ENCODE data around the gene MRPL11.

MRPL11 gene

GRCh38 chr11:66477263-66478201 is 38.9 kb upstream of the MRPL11 start:
- H3K27ac ChIP-seq: peak overlapping the region; percentile 44
- ChIA-PET POLR2A (ENCODE audit: low non-redundant PET) (interaction anchor here (0.7 kb wide), 1 partner anchor 208 kb away, joined by 3 read pairs; no protein-coding TSS in a partner anchor), CTCF (interaction anchor here (0.6 to 1.2 kb wide), 3 partner anchors 64 to 69 kb away, joined by 3 read pairs; no protein-coding TSS in a partner anchor)
- no peak for DNase-seq (ENCODE audit: low spot score)
- TF ChIP-seq CTCF (conservative IDR thresholded peaks at IDR 0.05; ENCODE audit: low read depth): no peak

- TF ChIP-seq CTCF (conservative IDR thresholded peaks at IDR 0.05; ENCODE audit: low read depth): no peak
- no peak for DNase-seq (ENCODE audit: low spot score)
- ChIA-PET POLR2A (ENCODE audit: low non-redundant PET) (no interaction called here), CTCF (interaction anchor here (0.6 to 0.7 kb wide), 3 partner anchors 11 to 91 kb away, joined by 3 to 4 read pairs (median 3); no protein-coding TSS in a partner anchor)
- H3K27ac ChIP-seq: peak overlapping the region; percentile 44; the same call in 1 of the 2 replicates
These were observed 38.2 kb upstream of the MRPL11 start for GRCh38 chr11:66476841-66477251.

DNA sequence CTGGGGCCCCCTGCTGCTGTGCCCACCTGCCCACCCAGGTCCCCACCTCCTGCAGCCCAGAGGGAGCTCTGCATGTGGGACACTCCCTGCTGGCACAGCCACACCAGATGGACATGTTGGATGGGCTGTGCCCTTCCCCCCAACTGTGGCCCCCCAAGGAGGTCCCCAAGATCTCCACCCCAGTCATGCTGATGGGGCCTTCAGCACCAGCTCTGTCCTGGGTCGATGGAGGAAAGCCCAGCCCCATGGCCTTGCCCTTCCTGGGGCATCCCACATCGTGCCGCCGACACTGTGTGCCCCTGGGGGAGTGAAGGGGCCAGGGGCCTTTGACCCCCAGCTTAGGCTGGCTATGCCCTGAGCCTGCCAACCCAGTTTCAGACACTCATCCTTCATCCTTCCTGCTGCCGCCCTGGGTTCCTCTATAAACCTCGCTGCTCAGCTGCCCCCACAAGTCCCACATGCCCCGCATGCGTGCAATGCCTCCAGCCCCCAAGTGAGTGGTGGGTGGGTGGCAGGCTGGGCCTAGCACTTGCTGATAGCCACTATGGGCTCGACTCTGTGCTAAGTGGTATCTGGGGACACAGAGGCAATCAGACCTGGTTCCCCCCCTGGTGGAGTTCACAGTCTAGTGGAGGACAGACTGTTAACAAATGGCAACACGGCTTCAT is 37.7 kb upstream of the MRPL11 start:
- ChIA-PET CTCF (interaction anchor here (0.7 kb wide), 3 partner anchors 9 to 90 kb away, joined by 3 to 4 read pairs (median 3); no protein-coding TSS in a partner anchor), POLR2A (ENCODE audit: low non-redundant PET) (no interaction called here)
- DNase-seq (ENCODE audit: low spot score): no peak
- TF ChIP-seq CTCF (conservative IDR thresholded peaks at IDR 0.05; ENCODE audit: low read depth): no peak
- H3K27ac ChIP-seq: peak overlapping the region; percentile 44; the same call in 1 of the 2 replicates

- H3K27ac ChIP-seq: no peak overlapping the region; the same call in 1 of the 2 replicates
- TF ChIP-seq CTCF (conservative IDR thresholded peaks at IDR 0.05; ENCODE audit: low read depth): no peak
- ChIA-PET CTCF (interaction anchor here (0.7 kb wide), 1 partner anchor 8 kb away, joined by 3 read pairs; no protein-coding TSS in a partner anchor), POLR2A (ENCODE audit: low non-redundant PET) (no interaction called here)
- DNase-seq (ENCODE audit: low spot score): no peak
These were observed 36.9 kb upstream of the MRPL11 start for GRCh38 chr11:66475349-66476172.

- ChIA-PET POLR2A (ENCODE audit: low non-redundant PET) (no interaction called here), CTCF (no interaction called here)
- no peak for TF ChIP-seq CTCF (conservative IDR thresholded peaks at IDR 0.05; ENCODE audit: low read depth)
- no peak for DNase-seq (ENCODE audit: low spot score)
- H3K27ac ChIP-seq: peak overlapping the region; percentile 40
These were observed 35.2 kb upstream of the MRPL11 start for GRCh38 chr11:66473608-66474515.

All from RWPE1 (cell line).